ENCODE data around the gene UBALD2. TPM values are rescaled to one million over a fixed set of nuclear protein-coding genes. Genes with fewer than 3 reads are reported as not detected.
"Not testable (repeated sequence)": the region's sequence is repeated elsewhere in the genome, so short reads cannot be mapped to it uniquely, and the experiment has no call there.

The UBALD2 gene
- total RNA-seq = 28.1 TPM
- long read RNA-seq, transcript UBALD2-201 (3 exons, 1,593 nt) = major isoform, 9 of 16 reads
- long read RNA-seq, partial matches to known transcripts = 0 of 16 reads
- long read RNA-seq, other reads (novel, unspliced or antisense) = 7 of 16 reads

DNA sequence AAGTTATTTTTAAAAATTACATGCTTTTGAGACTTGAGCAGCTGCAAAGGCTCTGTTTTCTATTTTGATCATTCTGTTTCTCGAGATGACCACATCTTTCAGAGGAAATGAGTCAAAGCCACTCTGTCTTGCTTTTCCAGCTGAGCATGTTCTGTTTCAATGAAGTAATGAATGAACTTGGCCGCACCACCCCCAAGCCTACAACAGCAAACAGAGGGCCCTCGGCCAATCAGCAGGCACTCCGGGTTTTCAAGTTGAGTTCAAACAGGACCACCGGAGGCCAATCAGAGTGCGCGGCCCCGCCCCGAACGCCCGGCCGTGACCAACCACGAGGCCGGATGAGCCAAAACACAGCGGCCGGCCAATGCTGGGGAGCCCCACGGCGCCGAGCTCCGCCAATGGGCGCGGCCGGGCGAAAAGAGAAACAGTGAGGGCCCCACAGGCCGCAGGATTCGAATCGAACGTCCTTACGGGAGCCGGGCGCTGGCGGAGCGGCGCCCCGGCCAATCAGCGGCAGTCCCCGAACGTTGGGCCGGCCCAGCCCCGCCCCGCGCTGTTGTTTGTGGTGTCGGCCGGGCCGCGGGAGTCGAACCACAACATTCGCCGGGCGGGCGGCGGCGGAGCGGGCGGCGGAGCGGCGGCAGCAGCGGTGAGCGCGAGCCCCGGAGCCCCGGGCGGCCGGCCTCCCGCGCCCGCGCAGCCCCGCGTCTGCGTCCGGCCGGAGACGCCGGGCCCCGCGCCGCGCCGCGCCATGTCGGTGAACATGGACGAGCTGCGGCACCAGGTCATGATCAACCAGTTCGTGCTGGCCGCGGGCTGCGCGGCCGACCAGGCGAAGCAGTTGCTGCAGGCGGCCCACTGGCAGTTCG lies at the start of gene UBALD2:
Gene UBALD2 (plus strand): TSS at position 594 of the 869 bp plus-strand sequence. CDS start 158 bp downstream, at position 752.
- peak; percentile 100 for DNase-seq
- intact Hi-C loops (cut with DNase I) = no loop called here
- ATAC-seq (ENCODE audit: poor library complexity) = peak; percentile 94

DNA sequence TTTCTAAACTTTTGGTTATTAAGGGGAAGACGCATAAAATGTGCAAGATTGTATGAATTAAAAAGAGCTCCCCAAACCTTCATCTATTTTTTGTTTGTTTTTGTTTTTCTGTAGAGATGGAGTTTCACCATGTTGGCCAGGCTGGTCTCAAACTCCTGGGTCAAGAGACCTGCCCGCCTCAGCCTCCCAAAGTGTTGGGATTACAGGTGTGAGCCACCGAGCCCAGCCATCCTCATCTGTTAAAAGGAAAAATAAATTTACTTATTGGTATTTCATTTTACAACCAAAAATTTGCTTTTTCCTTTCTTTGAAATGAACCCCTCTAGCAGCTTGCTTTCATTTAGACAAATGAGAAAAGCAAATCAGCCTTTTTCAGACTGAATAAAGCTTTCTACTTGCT lies 48.1 kb upstream of the UBALD2 start:
- no peak for DNase-seq
- ATAC-seq (ENCODE audit: poor library complexity) = no peak
- intact Hi-C loops (cut with DNase I) = no loop called here

DNA sequence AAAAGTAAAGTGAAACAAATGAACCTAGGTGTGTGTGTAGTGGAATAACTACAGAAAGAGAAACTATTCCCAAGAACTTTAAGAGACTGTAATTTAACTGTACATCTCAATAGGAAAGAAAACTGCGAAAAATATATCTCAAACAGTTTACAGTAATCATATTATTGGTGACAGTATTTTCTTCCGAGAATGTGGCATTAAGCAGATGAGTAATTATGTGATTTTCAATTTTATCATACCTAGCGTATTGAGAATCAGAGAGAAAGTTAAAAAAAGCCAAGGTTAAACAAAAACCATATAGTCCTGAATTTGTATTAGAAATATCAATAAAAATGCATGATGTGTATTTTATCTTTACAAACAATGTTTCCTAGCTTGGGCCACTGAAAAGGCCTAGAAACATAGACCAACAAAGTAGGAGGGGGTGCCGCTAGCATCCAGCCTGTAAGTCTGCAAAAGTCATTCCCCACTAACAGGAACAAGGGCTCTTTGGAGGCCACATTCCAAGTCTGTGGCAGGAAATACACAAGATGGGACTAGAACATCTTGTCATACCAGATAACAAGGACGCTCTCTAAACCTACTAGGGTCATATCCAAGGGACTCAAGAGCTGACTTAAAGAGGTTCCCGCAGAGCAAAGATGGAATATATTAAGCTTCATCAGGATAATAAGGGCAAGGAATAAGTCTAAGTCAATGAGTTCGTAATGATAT lies 45.3 kb upstream of the UBALD2 start:
- intact Hi-C loops (cut with DNase I) = no loop called here
- DNase-seq = no peak
- ATAC-seq (ENCODE audit: poor library complexity) = no peak

DNA sequence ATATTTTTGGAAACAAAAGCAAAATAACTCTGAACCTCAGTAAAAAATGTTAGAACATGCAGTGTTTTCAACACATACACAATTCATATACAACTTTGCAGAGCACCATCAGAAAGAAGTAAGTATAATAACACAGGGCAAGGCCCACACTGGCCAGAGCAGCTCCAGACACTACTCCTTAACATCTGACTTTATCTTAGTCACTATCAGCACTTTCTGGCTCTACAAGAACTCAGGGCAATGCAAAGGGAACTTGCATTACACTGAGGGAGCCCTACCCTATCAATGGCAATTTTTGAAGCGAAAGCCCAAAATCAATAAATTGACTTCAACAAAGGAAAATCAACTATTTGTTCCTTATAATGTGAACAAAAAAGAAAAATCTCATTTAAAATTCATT lies 41.3 kb upstream of the UBALD2 start:
- DNase-seq = no peak

DNA sequence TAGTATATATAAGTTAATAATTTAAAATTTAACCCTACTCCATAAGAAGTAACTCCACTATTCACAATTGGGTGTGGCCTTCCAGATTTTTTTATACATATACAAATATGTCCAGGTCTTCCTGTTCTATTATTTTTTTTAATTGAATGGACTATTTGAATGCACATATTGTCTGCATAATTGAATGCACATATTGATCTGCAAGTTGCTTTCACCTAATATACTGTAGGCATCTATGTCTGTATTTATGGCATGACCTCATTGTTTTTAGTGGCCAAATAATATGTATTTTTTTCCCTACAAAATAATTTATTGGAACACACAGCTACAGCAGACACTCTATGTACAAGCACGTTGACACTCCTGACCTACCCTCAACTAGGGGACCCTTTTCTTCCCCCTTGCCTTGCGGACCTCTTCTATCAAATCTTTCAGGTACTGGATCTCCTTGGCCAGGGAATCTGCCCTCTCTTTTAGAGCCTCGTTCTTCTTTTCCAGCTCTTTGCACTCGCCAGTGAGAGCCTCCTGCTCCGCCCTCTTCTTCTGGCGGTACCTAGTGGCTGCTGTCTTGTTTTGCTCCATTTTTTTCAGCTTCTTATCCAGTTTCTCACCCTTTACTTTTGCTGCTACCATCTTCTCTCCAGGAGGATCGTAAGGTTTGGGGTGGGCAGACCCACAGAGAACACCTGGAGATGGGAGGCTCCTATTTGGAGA lies 39.6 kb upstream of the UBALD2 start:
- DNase-seq; ATAC-seq (ENCODE audit: poor library complexity); intact Hi-C loops (cut with DNase I): not testable (repeated sequence)

More for the DNA sequence above, 41.3 kb upstream of the UBALD2 start:
- intact Hi-C loops (cut with DNase I) = no loop called here
- no peak for ATAC-seq (ENCODE audit: poor library complexity)

DNA sequence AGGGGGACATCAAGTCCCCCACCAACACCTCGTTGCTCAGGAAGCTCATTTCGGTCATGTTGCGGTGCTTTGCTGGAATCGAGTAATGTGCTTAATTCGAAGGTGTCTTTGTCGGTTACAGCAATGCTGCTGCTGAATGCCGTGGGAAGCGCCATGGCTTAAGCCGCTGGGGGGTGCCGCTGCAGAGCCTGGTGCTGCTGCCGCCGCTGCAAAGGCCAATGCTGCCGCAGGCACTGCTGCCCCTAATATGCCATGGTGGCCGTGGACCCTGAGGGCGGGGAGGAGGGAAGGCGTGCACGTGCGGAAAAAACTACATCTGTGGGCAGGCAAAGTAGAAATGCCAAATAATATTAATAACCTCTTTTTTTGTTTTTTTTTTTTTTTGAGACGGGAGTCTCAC lies 38.4 kb upstream of the UBALD2 start:
- intact Hi-C loops (cut with DNase I); DNase-seq; ATAC-seq (ENCODE audit: poor library complexity): not testable (repeated sequence)

DNA sequence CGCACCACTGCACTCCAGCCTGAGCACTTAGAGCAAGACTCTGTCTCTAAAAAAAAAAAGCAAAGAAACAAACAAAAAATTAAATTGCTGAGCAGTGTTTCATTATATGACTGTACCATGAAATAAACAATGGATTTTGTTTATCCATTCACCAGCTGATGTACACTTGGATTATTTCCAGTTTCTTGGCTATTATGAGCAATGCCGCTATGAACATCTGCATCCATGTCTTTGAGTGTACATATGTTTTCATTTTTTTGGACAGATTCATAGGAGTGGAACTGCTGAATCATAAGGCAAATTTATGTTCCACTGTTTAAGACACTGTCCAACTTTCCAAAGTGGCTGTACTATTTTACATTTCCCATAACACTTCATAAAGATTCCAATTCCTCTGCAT lies 32.8 kb upstream of the UBALD2 start:
- no peak for ATAC-seq (ENCODE audit: poor library complexity)
- intact Hi-C loops (cut with DNase I) = no loop called here
- DNase-seq = no peak

DNA sequence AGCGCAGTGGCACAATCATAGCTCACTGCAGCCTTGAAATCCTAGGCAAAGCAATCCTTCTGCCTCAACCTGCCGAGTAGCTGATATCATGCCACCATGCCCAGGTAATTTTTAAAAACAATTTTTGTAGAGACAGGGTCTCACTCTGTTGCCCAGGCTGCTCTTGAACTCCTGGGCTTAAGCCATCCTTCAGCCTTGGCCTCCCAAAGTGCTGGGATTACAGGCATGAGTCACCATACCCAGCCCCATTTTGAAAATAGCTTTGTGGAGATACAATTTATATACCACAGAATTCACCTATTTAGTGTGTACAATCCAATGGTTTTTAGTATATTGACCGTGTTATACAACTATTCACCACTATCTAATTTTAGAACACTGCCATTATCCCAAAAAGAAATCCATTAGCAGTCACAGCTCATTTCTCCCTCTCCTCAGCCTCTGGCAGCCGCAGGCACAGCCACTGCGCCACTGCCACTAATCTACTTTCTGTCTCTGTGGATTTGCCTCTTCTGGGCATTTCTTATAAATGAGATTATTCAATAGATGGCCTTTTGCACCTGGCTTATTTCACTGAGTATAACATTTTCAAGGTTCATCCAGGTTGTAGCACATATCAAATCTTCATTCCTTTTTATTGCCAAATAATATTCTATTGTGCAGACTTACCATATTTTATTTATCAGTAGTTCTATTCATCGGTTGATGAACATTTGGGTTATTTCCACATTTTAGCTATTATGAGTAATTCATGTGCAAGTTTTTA lies 31.4 kb upstream of the UBALD2 start:
- ATAC-seq (ENCODE audit: poor library complexity) (no peak), DNase-seq (no peak)
- intact Hi-C loops (cut with DNase I) = no loop called here

DNA sequence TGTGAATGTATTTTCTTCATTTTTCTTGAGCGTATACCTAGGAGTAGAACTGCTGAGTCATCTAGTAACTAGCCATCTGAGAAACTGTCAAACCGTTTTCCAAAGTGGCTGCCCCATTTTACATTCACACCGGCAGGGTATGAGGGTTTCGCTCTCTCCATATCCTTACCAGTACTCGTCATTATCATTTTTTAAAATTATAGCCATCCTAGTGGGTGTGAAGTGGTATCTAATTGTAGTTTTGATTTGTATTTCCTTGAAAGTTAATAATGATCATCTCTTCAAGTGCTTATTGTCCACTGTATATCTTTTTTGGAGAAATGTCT lies 30.8 kb upstream of the UBALD2 start:
- DNase-seq = no peak
- intact Hi-C loops (cut with DNase I) = no loop called here
- ATAC-seq (ENCODE audit: poor library complexity) = no peak

DNA sequence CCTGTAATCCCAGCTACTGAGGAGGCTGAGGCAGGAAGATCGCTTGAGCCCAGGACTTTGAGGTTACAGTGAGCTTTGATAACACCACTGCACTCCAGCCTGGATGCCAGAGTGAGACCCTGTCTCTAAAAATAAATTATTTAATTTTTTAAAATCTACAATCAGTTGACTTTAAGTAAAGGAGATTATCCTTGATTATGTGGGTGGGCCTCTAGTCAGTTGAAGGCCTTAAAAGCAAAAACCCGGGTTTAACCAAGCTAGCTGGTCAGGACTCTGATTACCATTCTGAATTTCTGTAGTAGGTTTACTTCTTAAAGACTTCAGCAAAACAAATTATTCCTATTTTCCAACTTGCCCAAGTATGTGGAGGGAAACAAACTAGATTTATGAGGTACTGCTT lies 29.3 kb upstream of the UBALD2 start:
- ATAC-seq (ENCODE audit: poor library complexity) (no peak), DNase-seq (no peak)
- intact Hi-C loops (cut with DNase I) = no loop called here

DNA sequence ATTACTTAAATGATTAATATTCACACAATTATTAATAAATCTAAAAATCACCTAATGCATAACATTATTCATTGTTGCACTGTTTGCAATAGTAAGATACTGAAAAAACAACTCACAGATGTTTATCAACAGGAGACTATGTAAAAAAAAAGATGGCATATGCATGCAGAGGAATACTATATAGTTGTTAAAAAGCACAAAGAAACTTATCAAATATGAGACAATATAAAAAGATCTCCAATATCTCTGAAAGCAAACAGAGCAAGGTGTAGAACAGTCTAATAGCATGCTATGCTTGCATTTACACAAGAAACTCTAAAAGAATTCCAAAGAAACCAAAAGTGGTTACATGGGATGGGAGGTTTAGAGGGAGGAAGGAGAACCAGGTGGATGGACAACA lies 28.5 kb upstream of the UBALD2 start:
- ATAC-seq (ENCODE audit: poor library complexity) (no peak), DNase-seq (no peak)
- intact Hi-C loops (cut with DNase I) = no loop called here

DNA sequence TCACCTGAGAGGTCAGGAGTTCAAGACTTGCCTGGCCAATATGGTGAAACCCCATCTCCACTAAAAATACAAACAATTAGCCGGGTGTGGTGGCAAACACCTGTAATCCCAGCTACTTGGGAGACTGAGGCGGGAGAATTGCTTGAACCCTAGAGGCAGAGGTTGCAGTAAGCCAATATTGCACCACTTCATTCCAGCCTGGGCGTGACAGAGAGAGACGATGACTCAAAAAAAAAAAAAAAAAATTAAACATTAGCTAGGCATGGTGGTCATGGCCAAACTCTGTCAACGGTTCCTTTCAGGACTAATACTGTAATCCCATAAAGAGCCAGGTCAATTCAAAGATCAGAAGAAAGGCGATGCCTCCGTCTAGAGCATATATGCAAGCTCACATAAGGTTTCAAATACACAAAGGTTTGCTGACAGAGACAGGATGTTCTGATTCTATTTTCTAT lies 27.3 kb upstream of the UBALD2 start:
- intact Hi-C loops (cut with DNase I) = no loop called here
- DNase-seq (no peak), ATAC-seq (ENCODE audit: poor library complexity) (no peak)

DNA sequence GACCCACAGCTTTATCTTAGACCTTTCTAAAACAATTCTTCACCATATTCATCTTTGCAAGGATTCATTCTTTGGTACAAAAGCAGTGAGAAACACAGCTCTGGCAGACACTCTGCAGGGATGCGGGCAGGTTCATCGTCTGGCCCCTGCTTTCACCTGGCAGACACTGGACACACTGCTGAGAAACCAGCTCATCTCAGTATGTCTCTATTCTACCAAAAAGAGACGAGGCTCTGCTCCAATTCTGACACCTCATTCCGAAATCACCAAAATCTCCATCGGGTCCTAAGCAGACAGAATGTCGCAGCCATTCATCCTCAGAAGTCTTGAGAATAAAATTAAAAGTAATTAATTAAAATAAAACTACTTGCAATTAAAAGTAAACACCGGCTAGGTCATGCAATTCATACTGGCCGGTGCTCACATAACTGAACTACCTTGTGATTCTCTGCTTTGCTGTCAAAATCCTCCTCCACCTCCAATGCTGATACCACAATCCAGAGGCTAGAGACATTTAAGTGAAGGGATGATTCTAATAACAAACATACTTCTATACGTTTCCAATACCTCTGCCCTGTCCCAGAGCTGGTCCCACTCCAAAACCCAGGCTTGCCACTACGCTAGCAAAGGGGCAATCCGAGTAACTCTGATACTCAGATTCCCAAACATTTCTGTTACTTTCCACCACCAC lies 26.2 kb upstream of the UBALD2 start:
- intact Hi-C loops (cut with DNase I) = no loop called here
- no peak for ATAC-seq (ENCODE audit: poor library complexity)
- DNase-seq = no peak

DNA sequence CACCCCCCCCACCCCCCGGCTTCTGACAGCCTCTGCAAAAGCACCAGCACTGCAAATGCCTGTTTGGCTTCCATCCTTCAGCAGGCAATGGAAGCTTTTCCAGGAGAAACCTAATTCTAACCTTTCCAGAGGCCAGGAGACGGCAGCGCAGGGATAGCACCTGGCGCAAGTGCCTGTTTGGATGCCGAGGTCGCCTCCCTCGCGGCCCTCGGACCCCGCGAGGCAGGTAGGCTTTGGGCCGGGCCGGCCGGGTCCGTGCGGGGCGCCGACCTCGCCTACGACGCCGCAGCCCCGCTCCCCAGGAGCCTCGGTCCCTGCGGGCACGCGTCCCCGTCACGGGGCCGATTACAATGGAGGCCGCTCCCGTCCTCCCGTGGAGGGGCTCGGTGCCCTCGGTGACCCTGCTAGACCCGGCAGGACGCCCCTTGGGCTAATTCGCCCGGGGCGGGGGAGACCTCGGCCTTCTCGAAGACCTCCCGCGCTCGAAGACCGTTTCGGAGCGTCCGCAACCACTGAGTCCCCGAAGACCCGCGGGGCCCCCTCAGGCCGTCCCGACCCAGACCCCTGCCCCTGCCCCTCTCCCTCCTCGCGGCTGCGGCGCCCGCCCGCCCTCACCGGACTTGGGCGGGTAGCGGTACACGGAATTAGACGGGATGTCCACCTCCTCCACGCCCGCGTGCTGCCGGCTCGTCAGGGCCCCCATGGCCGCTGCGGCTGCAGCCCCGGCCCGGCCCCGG lies 25.4 kb upstream of the UBALD2 start:
- ATAC-seq (ENCODE audit: poor library complexity) = peak; percentile 22
- DNase-seq = no peak
- intact Hi-C loops (cut with DNase I) = no loop called here

DNA sequence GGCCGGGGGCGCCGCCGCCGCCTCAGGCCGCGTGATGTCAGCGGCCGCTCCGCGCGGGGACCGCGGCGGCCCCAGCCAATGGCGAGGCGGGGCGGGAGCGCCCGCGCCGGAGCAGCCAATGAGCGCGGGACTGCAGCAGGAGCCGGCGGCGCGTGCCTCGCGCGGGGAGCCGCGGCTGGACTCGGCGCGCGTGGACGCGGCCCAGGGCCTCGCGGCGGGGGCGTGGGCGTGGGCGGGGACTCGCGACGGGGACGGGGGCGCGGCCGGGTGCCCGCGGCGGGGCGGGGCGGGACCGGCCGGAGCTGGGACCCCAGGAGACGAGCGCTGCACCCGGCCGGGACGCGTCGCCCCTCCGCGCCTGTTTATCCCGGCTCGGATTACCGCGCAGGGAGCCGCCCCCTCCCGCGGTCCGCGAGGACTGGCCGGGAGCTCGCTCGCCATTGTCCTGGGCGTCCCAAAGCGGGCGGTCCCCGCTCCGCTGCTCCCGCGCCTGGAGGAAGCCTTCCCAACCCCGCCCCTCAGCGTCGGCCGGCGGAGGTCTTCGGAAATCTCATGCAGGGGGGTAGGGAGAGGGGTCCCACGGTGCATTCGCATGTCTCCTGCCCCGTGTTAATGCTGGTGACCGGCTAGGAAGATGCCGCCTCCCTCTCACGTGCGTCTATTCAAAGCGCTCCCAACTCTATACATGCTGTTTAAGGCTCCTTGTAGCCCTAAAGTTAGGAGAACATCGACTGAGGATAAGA lies 24.5 kb upstream of the UBALD2 start, which contains the start of gene RNF157:
Gene RNF157 (minus strand): TSS at position 33 of the 743 bp plus-strand sequence. CDS start 253 bp downstream, outside the sequence.
- ATAC-seq (ENCODE audit: poor library complexity) (peak; percentile 88), DNase-seq (peak; percentile 82)
- intact Hi-C loops (cut with DNase I) = no loop called here

DNA sequence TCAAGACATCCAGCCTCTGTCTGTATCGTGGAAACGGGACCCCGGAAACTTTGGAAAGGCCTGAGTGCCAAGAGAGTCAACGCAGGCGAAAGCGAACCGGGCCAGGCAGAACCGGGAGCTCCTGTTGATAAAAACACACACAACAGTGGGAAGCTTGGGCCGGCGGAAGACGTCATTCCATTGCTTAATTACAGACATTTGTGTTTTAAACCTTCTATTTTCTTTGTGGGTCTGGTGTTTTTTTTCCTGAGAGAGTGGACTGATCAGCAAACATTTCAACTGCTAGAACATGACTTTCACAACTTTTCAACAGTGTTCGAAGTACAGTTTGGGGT lies 24.0 kb upstream of the UBALD2 start:
- DNase-seq (peak; percentile 56), ATAC-seq (ENCODE audit: poor library complexity) (peak; percentile 50)
- intact Hi-C loops (cut with DNase I) = no loop called here
